Stimulated activated CD8-positive, alpha-beta memory T cell treated with anti-CD3 and anti-CD28 coated beads, Interleukin-15, amount 100 ng/mL, for 1 hour (primary cell): ENCODE results near the gene TRAPPC3.
A peak's percentile ranks its signal among the peaks of the same experiment; 100 is the strongest.

Experiments
- DNase-seq: peaks from one replicate; pipeline ENCODE4 v3.0.0-alpha.2; 2020; ENCODE audit warnings: low read depth

The TRAPPC3 gene

GRCh38 chr1:36125129-36125991 is 23.9 kb downstream of the TRAPPC3 start, which contains the start of gene COL8A2:
COL8A2 (minus strand) TSS chr1:36125222; CDS start chr1:36100242, 24,980 bp downstream.
- DNase-seq: no peak

GRCh38 chr1:36124404-36125128 is 24.7 kb downstream of the TRAPPC3 start:
- DNase-seq: no peak

DNA sequence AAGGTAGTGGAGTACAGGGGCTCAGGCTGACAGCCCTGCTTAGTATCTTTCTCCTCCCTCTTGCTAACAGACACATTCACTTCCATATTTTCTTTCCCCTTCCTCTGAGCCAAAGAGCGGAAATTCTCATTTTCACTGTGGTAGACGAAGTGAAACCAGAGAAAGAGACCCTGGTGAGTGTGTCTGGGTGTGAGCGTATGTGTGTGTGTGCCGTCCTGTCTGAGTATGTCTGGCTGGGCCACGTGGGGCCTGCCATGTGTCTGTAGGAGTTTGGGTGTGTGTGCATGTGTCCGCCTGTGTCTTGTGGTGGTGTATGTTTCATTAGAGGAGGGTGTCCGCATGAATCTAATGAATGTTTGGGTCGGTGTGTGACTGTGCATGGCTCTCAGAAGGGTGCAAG is 25.9 kb downstream of the TRAPPC3 start:
- DNase-seq: no peak

- no peak for DNase-seq
Observed at GRCh38 chr1:36122062-36123030, 26.9 kb downstream of the TRAPPC3 start.

DNA sequence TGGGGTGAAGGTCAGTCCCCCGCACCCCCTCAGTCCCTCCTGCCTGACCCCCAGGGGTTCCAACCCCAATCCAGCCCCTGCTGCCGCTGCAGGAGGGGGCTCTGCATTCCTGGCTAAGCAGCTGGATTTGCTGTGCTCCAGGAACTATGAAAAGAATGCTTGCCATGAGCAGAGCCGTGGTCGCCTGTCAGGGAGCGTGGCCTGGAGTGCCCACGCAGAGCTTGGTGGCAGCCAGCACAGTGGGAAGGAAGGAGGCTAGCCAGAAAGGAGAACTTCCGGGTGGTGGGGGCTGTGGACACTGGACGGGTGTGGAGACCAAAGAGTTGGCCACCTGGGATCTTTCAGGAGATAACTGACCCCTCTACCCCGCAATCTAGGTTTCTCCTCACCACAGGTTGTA is 29.8 kb downstream of the TRAPPC3 start:
- no peak for DNase-seq

DNA sequence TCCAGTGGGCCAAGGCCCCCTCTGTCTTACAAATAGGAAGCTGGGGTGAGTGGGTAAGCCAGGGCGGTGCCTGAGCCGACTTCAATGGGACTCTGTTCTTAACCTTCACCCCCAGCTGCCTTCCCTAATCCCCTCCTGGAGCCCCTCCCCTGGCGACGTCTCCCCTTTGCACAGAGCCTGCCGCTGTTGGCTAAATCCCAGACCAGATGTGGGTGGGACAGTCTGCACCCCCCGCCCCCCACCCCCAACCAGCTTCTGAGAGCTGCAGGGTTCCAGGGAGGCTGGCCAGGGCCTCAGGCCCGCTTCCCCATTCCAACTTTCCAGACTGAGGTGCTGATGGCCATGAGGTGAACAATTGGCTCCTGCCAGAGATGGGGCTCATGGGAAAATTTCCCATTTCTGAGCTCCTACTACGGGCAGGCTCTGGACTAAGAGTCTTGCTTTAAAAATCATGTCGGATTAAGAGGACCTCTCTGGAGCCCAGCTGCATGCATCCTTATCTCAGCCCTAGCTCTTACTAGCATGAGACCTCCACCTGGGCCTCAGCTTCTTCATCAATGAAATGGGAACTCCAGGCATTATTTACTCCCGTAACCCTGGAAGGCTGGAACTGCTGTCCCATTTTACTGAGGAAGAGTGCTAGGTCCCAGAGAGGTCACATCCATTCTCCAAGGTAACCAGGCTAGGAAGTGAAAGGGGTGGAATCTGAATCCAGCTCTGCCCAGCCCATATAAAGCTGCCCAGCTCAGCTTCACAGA is 30.7 kb downstream of the TRAPPC3 start:
- no peak for DNase-seq

DNA sequence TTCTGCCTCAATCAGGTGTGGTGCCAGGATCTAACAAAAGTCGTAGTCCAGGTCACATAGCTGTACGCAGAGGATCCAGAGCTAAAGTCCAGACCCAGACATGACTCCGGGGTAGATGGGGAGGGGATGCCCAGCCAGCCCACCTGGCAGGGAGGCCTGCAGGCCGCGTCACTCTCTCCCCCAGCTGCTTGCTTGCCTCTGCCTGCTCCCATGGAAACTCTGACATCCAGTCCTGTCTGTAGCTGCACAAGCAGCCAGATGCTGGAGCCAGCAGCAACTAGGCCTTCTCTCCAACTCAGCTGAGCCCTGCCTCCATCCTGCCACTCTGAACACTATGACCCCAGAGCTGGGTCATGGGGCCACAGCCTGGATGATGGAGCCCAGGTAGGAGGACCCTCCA is 32.4 kb downstream of the TRAPPC3 start:
- no peak for DNase-seq

DNA sequence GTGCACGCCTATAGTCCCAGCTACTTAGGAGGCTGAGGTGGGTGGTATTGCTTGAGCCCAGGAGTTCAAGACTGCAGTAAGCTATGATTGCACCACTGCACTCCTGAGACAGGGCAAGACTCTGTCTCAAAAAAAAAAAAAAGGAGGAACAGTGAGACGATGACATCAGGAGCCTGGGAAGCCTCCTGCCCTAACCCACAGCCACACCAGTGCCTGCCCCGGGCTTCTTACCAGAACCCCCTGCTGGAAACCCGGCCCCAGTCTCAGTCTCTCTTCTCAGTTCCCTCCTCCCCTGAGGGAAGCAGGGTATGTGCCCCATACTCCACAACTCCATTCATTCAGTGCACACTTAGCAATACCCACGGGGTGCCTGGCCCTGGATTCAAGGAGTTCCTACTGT is 33.4 kb downstream of the TRAPPC3 start:
- DNase-seq: no peak

DNA sequence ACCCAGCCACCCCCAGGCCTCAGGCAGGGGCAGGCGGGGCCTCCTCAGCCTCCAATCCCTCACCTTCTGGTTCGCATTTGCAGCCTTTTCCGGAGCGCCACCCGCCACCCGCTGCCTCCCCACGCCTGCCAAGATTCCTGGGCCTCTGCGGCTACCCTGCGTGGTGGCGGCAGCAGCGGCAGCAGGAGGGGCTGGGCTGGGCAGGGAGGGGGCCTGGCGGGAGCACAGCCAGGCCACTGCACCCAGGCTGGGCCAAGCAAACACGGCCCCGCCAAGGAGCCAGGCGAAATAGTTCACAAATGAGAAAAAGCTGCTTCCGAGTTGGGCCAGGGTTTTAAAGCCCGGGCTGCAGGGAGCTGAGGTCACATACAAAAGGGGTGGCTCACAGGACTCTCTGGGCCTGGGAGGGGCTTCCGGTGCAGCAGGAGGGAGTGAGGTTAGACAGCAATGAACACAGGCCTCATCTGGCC is 34.1 kb downstream of the TRAPPC3 start:
- no peak for DNase-seq

- DNase-seq: no peak
Observed at GRCh38 chr1:36114371-36114770, 34.9 kb downstream of the TRAPPC3 start.

DNA sequence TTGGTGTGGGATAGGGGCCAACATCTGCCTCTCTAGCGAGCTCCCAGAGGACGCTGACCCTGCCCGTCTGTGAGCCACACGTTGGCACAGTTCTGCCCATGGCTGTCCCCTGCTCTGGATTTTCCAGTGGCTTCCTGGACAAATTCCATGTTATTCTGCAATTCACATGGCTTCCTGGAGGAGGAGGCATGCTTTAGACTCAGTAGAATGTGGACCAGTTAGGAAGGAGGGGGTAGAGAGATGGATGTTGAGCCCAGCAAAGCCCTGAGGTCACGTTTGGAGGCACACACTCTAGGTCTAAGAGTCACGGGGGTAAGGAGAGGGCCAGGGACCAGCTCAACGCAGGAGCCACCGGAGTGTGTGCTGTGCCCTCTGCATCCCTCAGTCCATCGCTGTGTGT is 36.5 kb downstream of the TRAPPC3 start:
- no peak for DNase-seq

DNA sequence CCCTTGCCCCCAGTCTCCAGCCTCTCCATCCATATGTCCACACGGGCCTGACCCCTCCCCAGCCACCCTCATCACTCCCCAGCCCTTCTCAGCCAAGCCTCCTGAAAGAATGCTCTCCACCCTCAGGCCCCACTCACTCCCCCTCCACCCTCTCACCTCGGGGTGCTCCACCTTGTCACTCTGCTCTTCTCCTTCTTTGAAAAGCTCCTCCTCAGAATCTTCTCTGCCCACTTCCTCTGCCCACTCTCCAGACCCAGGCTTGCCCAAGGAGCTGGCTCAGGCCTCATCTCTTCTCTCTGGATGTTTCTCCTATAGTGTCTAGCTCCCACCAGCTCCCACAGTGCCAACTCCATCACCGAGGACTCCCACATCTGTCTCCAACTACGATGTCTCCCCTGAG is 38.1 kb downstream of the TRAPPC3 start:
- DNase-seq: no peak

DNA sequence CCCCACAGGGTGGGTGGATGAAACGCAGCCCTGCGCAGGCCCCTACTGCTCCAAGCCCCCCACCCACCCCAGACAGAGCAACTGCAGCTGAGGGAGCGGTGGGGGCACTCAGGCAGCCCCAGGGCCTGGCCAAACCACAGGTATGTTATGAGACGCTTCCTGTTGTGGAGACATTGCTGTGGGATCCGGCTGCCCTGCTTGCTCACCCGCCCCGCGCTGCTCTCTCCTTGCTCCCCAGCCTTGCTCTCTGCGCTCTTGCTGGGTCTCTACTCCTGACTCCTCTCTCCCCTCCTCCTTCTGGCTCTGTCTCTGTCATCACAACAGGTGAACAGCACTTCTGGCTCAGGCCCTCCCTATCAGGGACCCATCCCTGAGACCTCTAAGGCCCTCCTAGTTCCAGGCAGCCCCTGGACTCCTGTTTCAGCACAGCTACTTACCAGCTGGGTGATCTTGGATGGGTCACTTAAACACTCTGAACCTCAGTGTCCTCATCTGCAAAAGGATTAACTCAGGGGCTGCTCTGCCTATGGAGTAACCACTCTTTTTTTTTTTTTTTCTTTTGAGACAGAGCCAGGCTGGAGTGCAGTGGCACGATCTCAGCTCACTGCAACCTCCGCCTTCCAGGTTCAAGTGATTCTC is 40.1 kb downstream of the TRAPPC3 start:
- DNase-seq: no peak

DNA sequence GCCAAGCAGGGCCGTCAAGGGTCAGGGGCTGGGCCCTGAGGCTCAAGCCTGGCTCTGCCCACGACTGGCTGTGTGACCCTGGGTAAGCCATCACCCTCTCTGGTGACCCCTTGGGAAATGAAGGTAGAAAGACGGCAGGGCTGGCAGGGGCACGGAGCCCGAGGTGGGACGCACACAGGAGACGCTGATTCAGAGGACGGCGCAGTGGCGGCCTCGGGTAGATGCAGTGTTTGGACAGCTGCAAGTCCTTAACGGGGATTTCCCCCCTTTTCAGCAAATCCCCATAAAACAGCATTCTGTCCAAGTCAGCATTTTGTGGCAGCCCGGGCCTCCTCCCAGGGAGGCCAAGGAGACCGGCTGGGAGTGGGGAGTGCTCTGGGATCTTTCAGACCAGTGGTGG is 41.0 kb downstream of the TRAPPC3 start:
- DNase-seq: no peak

DNA sequence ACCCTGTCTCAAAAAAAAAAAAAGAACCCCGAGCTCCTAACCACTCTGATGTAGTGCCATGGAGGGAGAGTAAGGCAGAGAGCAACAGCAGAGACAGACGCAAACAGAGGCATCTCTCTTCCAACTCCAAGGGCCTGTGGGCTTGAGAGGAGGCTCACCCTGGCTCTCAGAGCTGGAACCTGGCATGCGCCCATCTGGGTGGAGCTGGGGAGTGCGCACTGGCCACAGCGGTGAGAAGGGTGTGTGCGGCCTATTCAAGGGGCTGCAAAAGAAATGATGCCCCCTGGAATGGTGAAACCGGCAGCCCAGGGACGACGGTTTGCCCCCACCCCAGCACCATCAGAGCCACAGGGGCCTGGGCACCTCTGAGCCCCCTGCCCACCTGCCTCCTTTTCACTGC is 41.9 kb downstream of the TRAPPC3 start:
- DNase-seq: no peak

DNA sequence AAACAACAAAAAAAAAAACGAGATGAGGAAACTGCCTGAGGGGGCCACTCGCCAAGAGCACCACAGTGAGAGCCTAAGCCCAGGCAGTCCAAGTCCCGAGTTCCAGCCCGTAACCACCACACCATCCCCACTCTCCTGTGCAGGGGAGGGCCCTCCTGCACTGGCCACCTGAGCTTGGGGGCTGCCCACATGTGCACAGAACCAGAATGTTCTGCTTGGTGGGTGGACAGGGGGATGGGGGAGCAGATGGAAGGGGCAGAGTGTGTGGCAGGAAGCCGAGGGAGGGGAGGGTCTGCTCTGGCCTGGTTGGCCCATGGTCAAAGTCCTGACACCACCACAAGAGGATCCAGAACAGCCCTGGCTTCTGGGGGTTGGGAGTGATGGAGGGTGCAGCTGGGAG is 43.0 kb downstream of the TRAPPC3 start:
- no peak for DNase-seq

- no peak for DNase-seq
Observed at GRCh38 chr1:36101546-36101945, 47.7 kb downstream of the TRAPPC3 start.

GRCh38 chr1:36100376-36100775 is 48.9 kb downstream of the TRAPPC3 start:
- no peak for DNase-seq

- peak; percentile 65 for DNase-seq
Observed at GRCh38 chr1:36099681-36100341, 49.5 kb downstream of the TRAPPC3 start.

GRCh38 chr1:36098650-36099365 is 50.5 kb downstream of the TRAPPC3 start:
- no peak for DNase-seq
